ENCODE results near the gene GLCE. TPM values are rescaled to one million over a fixed set of nuclear protein-coding genes. Genes with fewer than 3 reads are reported as not detected.
A peak's percentile ranks its signal among the peaks of the same experiment; 100 is the strongest.

GLCE gene
- total RNA-seq, 1 experiment from 2014 or later = 10.2 TPM

DNA sequence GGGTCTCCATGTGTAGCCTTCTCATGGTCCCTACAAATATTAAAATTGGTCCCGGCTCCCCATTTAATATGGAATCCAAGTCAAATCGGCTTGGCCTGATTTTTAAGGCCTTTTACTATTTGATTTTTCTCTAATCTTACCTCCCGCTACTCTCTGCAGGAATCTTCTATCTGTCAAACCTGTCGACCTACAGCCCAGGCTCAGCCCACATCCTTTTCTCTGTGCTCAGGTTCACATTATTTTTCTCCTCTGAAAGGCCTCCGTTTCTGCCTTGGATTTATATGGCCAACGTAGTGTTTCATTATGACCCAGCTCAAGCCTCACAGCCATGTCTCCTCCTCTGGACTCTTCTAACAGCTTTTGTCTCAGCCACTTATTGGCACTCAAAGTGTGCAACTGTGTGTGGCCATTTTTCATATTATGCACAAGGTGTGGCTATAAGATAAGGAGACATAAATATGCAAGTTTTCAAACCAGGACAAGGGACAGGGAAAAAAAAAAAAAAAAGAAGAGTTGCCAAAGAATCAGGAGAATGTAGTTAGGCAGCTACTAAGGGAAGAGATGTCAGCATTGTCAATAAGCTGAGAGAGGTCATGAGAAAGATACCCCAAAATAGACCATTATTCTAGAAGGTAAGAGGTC is 2.1 kb upstream of the GLCE start:
- intact Hi-C loops (cut with micrococcal nuclease; ENCODE audit: unreplicated experiment) = no loop called here
- H3K27me3 Mint-ChIP-seq (ENCODE audit: insufficient read depth, unreplicated experiment) = peaks cover 3% of the 10 kb centered on the region
- H3K36me3 Mint-ChIP-seq (ENCODE audit: insufficient read depth, unreplicated experiment) = peaks cover 7% of the 10 kb centered on the region
- Histone ChIP-seq H3K4me3 (ENCODE audit: low read depth, low read length) (no peak overlapping the region), H3K27me3 (replicated peaks; ENCODE audit: control insufficient read depth, insufficient read depth, low read length) (no peaks in the 10 kb centered on the region), H3K9me3 (no peaks in the 10 kb centered on the region), H3K4me1 (no peaks in the 10 kb centered on the region), H3K36me3 (ENCODE audit: control insufficient read depth, insufficient read depth, low read length) (no peaks in the 10 kb centered on the region)
- TF ChIP-seq, protein P1, sequence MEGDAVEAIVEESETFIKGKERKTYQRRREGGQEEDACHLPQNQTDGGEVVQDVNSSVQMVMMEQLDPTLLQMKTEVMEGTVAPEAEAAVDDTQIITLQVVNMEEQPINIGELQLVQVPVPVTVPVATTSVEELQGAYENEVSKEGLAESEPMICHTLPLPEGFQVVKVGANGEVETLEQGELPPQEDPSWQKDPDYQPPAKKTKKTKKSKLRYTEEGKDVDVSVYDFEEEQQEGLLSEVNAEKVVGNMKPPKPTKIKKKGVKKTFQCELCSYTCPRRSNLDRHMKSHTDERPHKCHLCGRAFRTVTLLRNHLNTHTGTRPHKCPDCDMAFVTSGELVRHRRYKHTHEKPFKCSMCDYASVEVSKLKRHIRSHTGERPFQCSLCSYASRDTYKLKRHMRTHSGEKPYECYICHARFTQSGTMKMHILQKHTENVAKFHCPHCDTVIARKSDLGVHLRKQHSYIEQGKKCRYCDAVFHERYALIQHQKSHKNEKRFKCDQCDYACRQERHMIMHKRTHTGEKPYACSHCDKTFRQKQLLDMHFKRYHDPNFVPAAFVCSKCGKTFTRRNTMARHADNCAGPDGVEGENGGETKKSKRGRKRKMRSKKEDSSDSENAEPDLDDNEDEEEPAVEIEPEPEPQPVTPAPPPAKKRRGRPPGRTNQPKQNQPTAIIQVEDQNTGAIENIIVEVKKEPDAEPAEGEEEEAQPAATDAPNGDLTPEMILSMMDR (IDR thresholded peaks at IDR 0.05; ENCODE audit: insufficient read depth in 1 of 2, low read depth in 1 of 2, low read length in 1 of 2, severe bottlenecking in 1 of 2, unreplicated experiment in 1 of 2) = no peak
- no peak for DNase-seq
- no peak overlapping the region for H3K27ac Mint-ChIP-seq (ENCODE audit: unreplicated experiment)
- no peaks in the 10 kb centered on the region for H3K9me3 Mint-ChIP-seq (ENCODE audit: unreplicated experiment)
- H3K4me3 Mint-ChIP-seq (ENCODE audit: unreplicated experiment) = peak overlapping the region; percentile 25
- H3K4me1 Mint-ChIP-seq (ENCODE audit: low read depth, unreplicated experiment) = peaks cover 11% of the 10 kb centered on the region
- ChIA-PET CTCF (interaction anchor here (0.5 kb wide), 1 partner anchor 174 kb away, joined by 4 read pairs; no protein-coding TSS in a partner anchor), POLR2A (no interaction called here)
- BruUV-seq (replicated peaks) = no TSS peak

DNA sequence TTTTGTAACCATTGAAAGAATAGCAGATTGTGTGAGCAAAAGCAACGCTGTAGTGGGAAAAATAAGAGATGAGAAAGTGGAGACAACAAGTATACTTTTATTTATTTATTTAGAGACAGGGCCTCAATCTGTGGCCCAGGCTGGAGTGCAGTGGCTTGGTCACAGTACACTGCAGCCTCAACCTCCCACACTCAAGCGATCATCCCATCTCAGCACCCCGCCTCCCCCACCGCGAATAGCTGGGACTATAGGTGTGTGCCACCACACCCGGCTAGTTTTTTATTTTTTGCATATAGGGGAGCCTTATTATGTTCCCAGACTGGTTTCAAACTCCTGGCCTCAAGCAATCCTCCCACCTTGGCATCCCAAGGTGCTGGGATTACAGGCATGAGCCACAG is 1.6 kb upstream of the GLCE start:
- Histone ChIP-seq H3K27me3 (replicated peaks; ENCODE audit: control insufficient read depth, insufficient read depth, low read length) (no peaks in the 10 kb centered on the region), H3K36me3 (ENCODE audit: control insufficient read depth, insufficient read depth, low read length) (no peaks in the 10 kb centered on the region), H3K4me3 (ENCODE audit: low read depth, low read length) (no peak overlapping the region), H3K4me1 (no peaks in the 10 kb centered on the region), H3K9me3 (no peaks in the 10 kb centered on the region)
- intact Hi-C loops (cut with micrococcal nuclease; ENCODE audit: unreplicated experiment) = no loop called here
- POLR2A ChIA-PET = no interaction called here
- TF ChIP-seq, protein P1 (IDR thresholded peaks at IDR 0.05; ENCODE audit: insufficient read depth in 1 of 2, low read depth in 1 of 2, low read length in 1 of 2, severe bottlenecking in 1 of 2, unreplicated experiment in 1 of 2) = no peak
- Mint-ChIP-seq H3K27me3 (ENCODE audit: insufficient read depth, unreplicated experiment) (peaks cover 3% of the 10 kb centered on the region), H3K9me3 (ENCODE audit: unreplicated experiment) (no peaks in the 10 kb centered on the region), H3K4me3 (ENCODE audit: unreplicated experiment) (peak overlapping the region; percentile 37), H3K27ac (ENCODE audit: unreplicated experiment) (no peak overlapping the region), H3K4me1 (ENCODE audit: low read depth, unreplicated experiment) (peaks cover 11% of the 10 kb centered on the region), H3K36me3 (ENCODE audit: insufficient read depth, unreplicated experiment) (peaks cover 7% of the 10 kb centered on the region)
- no peak for DNase-seq
- CTCF ChIA-PET = interaction anchor here (0.5 kb wide), 1 partner anchor 174 kb away, joined by 4 read pairs; no protein-coding TSS in a partner anchor
- no TSS peak for BruUV-seq (replicated peaks)

DNA sequence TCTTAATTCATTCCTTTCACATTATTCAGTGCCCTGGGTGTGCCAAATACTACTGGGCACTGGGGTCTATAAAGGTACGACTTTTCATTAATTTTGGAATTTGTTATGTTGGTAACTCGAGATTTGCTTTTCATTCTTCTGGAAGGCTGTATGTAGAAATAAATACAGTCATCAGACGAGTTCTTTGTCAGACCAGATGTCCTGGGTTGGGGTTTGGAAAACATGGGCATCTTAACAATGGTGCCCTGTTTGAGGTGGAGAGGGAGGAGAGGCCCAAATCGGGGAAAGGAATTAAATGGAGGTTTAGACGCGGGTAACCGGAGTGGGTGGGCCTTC is 662 bp upstream of the GLCE start:
- POLR2A ChIA-PET = interaction anchor here (0.8 to 1.4 kb wide), 2 partner anchors 49 to 303 kb away, joined by 3 to 5 read pairs; no protein-coding TSS in a partner anchor
- Histone ChIP-seq H3K4me1 (no peaks in the 10 kb centered on the region), H3K27me3 (replicated peaks; ENCODE audit: control insufficient read depth, insufficient read depth, low read length) (no peaks in the 10 kb centered on the region), H3K4me3 (ENCODE audit: low read depth, low read length) (peak overlapping the region; percentile 98), H3K9me3 (no peaks in the 10 kb centered on the region), H3K36me3 (ENCODE audit: control insufficient read depth, insufficient read depth, low read length) (no peaks in the 10 kb centered on the region)
- H3K9me3 Mint-ChIP-seq (ENCODE audit: unreplicated experiment) = no peaks in the 10 kb centered on the region
- BruUV-seq (replicated peaks) = TSS peak; percentile 96
- intact Hi-C loops (cut with micrococcal nuclease; ENCODE audit: unreplicated experiment) = loop anchor here (1.0 to 5.0 kb wide), 3 partner anchors 65 to 100 kb away; no protein-coding TSS in a partner anchor
- H3K4me3 Mint-ChIP-seq (ENCODE audit: unreplicated experiment) = peak overlapping the region; percentile 82
- H3K36me3 Mint-ChIP-seq (ENCODE audit: insufficient read depth, unreplicated experiment) = peaks cover 7% of the 10 kb centered on the region
- TF ChIP-seq, protein P1 (IDR thresholded peaks at IDR 0.05; ENCODE audit: insufficient read depth in 1 of 2, low read depth in 1 of 2, low read length in 1 of 2, severe bottlenecking in 1 of 2, unreplicated experiment in 1 of 2) = no peak
- peaks cover under 1% of the 10 kb centered on the region for H3K27me3 Mint-ChIP-seq (ENCODE audit: insufficient read depth, unreplicated experiment)
- peak overlapping the region; percentile 77 for H3K27ac Mint-ChIP-seq (ENCODE audit: unreplicated experiment)
- H3K4me1 Mint-ChIP-seq (ENCODE audit: low read depth, unreplicated experiment) = peaks cover 12% of the 10 kb centered on the region
- DNase-seq = no peak
- CTCF ChIA-PET = interaction anchor here (0.7 to 1.8 kb wide), 4 partner anchors 65 to 252 kb away, joined by 3 to 5 read pairs (median 4); no protein-coding TSS in a partner anchor
